Measurements from ENCODE around the gene MAP7. TPM values are rescaled to one million over a fixed set of nuclear protein-coding genes. Genes with fewer than 3 reads are reported as not detected.

MAP7 gene
- total RNA-seq, 2 donors from 2014 or later, result 5.1 to 6.9 TPM

- Histone ChIP-seq H3K4me3 (no peak overlapping the region), H3K36me3 (no peaks in the 10 kb centered on the region), H3K4me1 (ENCODE audit: control insufficient read depth in 1 of 2, low read depth in 2 of 2) (no peaks in the 10 kb centered on the region), H3K27ac (no peak overlapping the region), H3K27me3 (replicated peaks; ENCODE audit: insufficient read depth) (no peaks in the 10 kb centered on the region), H3K9me3 (no peaks in the 10 kb centered on the region)
- no peak for DNase-seq (ENCODE audit: low spot score)
- ATAC-seq (ENCODE audit: insufficient number of reproducible peaks, low FRiP score, low read depth), result no peak
- TF ChIP-seq CTCF (IDR thresholded peaks at IDR 0.05), result no peak
These were observed 32.6 kb downstream of the MAP7 start for GRCh38 chr6:136517582-136517981.

GRCh38 chr6:136517002-136517401 lies 33.2 kb downstream of the MAP7 start:
- no peak for ATAC-seq (ENCODE audit: insufficient number of reproducible peaks, low FRiP score, low read depth)
- Histone ChIP-seq H3K4me1 (ENCODE audit: control insufficient read depth in 1 of 2, low read depth in 2 of 2) (no peaks in the 10 kb centered on the region), H3K27ac (no peak overlapping the region), H3K36me3 (no peaks in the 10 kb centered on the region), H3K9me3 (no peaks in the 10 kb centered on the region), H3K27me3 (replicated peaks; ENCODE audit: insufficient read depth) (no peaks in the 10 kb centered on the region), H3K4me3 (no peak overlapping the region)
- no peak for TF ChIP-seq CTCF (IDR thresholded peaks at IDR 0.05)
- no peak for DNase-seq (ENCODE audit: low spot score)

- H3K4me1 ChIP-seq (ENCODE audit: control insufficient read depth in 1 of 2, low read depth in 2 of 2), result no peaks in the 10 kb centered on the region
- H3K27ac ChIP-seq, result no peak overlapping the region
- no peak for ATAC-seq (ENCODE audit: insufficient number of reproducible peaks, low FRiP score, low read depth)
- H3K9me3 ChIP-seq, result no peaks in the 10 kb centered on the region
- DNase-seq (ENCODE audit: low spot score), result no peak
- no peaks in the 10 kb centered on the region for H3K36me3 ChIP-seq
- TF ChIP-seq CTCF (IDR thresholded peaks at IDR 0.05), result no peak
- no peak overlapping the region for H3K4me3 ChIP-seq
- no peaks in the 10 kb centered on the region for H3K27me3 ChIP-seq (replicated peaks; ENCODE audit: insufficient read depth)
These were observed 35.6 kb downstream of the MAP7 start for GRCh38 chr6:136514591-136514990.

DNA sequence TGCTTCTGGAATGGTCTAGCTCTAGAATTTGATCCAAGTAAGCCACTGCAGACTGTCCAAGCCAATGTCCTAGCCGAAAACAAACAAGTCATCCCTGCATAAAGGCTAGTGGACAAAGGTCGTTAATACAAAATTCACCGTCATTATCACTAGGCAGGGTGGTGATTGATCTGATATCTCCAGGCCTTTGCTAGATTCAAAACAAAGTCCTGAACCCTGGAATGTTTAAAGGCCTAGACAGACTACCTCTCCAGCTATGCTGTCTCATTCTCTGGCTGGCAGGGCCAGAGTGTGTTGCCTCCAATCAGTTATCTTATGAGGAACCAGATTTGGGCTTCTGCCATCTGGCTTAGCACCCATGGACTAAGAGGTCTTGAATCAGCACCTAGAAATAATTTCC lies 38.3 kb downstream of the MAP7 start:
- DNase-seq (ENCODE audit: low spot score) (no peak), ATAC-seq (ENCODE audit: insufficient number of reproducible peaks, low FRiP score, low read depth) (no peak)
- Histone ChIP-seq H3K36me3 (no peaks in the 10 kb centered on the region), H3K9me3 (no peaks in the 10 kb centered on the region), H3K27me3 (replicated peaks; ENCODE audit: insufficient read depth) (no peaks in the 10 kb centered on the region), H3K4me1 (ENCODE audit: control insufficient read depth in 1 of 2, low read depth in 2 of 2) (no peaks in the 10 kb centered on the region), H3K4me3 (no peak overlapping the region), H3K27ac (no peak overlapping the region)
- no peak for TF ChIP-seq CTCF (IDR thresholded peaks at IDR 0.05)

- Histone ChIP-seq H3K27ac (no peak overlapping the region), H3K27me3 (replicated peaks; ENCODE audit: insufficient read depth) (no peaks in the 10 kb centered on the region), H3K4me3 (no peak overlapping the region), H3K9me3 (no peaks in the 10 kb centered on the region), H3K36me3 (no peaks in the 10 kb centered on the region), H3K4me1 (ENCODE audit: control insufficient read depth in 1 of 2, low read depth in 2 of 2) (no peaks in the 10 kb centered on the region)
- DNase-seq (ENCODE audit: low spot score) (no peak), ATAC-seq (ENCODE audit: insufficient number of reproducible peaks, low FRiP score, low read depth) (no peak)
- no peak for TF ChIP-seq CTCF (IDR thresholded peaks at IDR 0.05)
These were observed 38.8 kb downstream of the MAP7 start for GRCh38 chr6:136511397-136511796.

All from thoracic aorta (tissue), 2 donors.